Stimulated activated CD8-positive, alpha-beta memory T cell treated with anti-CD3 and anti-CD28 coated beads, Interleukin-4, amount 100 ng/mL, for 24 hours (primary cell): ENCODE results near the gene FTSJ1.

Experiments
- DNase-seq: peaks from one replicate; pipeline ENCODE4 v3.0.0-alpha.2; 2020; ENCODE audit warnings: low read depth

The FTSJ1 gene

DNA sequence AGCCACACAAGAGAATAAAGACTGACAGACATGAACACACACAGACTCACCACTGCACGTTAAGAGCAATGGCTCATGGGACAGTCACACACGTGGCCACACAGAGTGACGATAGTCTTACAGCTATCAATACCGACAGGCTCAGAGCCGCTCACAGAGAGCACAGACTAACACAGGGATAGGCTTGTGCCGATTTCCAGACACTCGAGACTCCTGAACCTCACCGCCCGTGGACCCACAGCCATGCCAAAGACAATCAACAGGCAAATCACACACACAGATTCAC lies 5.2 kb upstream of the FTSJ1 start:
- DNase-seq = no peak

DNA sequence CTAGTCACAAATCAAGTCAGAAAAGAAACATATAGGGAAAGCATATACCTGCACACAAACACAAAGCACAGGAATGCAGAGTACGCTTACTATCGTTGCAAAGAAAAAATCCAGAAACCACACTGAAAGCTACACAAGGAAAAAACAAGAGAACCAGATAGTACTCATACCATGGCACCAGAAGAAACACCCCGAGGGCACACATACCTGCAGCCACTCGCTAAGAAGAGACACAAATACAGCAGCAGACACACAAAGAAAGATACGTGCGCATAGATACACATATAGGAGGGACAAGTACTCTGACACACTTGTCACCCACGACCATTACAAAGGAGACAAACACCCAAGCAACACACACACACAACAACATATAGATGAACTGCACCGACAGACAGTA lies 4.5 kb upstream of the FTSJ1 start:
- DNase-seq = no peak

DNA sequence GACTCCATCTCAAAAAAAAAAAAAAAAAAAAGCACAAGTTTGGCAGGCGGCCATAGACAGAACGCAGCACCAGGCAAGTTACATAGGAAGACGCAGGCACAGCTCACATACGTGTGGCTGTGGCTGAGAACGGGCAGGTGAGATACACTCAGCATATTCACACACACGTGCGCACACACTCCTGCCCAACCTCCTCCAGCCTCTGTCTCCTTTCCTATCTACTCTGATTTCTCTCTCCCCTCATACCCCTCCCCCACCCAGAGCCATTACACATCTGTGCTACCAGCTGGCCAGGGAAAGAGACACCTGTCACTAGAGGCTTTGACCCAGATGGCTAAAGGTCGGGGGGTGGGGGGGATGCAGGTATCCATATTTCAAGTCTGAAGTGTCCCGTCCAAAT lies 3.8 kb upstream of the FTSJ1 start:
- no peak for DNase-seq

DNA sequence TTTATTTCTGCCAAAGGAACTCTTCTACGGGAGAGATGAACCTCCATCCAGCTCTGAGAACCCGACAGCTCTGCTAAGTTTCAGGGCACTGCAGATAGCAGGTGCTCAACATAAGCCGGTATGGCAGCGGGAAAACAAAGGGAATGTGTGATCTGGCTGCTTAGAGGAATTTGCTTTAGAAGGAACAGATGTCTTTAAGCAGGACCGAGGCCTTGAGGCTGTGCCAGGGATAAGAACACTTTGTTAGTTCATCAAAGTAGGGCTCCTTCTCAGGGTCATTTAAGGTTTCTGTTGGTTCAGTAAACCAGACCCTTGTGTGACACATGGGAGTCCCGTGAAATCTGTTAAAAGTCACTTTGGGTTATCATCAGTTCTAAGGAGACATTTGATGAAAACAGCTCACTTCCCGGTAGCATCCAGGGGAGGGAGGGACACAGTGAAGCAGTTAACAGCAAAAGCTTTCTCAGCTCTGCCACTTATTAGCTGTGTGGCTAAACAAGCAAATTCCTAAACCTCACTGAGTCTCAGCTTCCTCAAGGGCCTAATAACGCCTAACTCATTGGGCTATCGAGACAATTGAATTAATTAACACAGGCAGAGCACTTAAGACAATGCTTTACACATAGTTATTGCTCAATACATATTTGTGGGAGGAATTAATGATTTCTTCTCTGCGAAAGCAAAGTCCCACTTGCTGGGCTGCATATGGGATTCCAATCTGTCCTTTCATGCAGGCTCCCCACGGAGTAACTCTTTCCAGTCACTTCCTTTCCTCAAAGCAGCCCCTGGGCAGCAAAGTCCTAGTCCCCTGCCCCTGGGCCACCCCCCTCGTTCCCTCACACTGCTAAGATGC lies 2.9 kb upstream of the FTSJ1 start:
- no peak for DNase-seq

DNA sequence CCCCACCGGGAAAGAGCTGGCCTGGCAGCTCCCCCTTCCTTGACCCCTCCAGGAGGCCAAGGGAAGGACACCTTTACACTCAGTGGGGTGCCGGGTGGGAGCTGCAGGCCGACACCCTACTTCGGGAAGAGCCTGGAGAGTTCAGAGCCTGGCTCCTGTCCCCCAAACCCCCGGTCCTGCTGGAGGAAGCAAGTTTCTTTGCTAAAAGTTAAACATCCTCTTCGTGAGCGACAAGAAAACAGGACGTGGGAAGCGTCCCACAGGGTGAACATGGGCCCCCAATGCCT lies 2.4 kb upstream of the FTSJ1 start:
- no peak for DNase-seq

DNA sequence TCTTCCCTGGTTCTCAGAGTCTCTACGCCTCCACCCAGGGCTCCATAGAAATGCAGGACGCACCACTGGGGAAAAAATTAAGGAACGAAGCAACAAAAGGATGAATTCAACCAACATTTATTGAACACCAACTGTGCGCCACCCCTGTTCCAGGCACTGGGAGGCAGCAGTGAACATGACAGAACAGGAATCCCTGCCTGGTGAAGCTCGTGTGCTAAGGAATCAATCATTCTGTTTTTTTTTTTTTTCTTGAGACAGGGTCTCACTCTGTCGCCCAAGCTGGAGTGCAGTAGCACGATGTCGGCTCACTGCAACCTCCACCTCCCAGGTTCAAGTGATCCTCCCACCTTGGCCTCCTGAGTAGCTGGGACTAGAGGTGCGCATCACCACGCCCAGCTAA lies 1.9 kb upstream of the FTSJ1 start:
- no peak for DNase-seq

DNA sequence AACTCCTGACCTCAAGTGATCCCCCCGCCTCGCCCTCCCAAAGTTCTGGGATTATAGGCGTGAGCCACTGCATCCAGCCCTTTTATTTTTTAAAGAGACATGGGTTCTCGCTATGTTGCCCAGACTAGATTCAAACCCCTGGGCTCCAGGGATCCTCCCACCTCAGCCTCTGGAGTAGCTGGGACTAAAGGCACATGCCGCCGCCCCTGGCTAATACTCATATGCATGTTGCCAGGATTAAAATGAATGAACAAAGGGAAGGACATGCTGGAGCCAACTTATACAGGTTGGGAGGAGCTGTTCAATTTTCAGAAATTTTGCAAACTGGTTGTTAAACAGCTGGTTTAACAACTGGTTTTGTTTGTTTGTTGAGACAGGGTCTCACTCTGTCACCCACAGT lies 1.4 kb upstream of the FTSJ1 start:
- DNase-seq = no peak

DNA sequence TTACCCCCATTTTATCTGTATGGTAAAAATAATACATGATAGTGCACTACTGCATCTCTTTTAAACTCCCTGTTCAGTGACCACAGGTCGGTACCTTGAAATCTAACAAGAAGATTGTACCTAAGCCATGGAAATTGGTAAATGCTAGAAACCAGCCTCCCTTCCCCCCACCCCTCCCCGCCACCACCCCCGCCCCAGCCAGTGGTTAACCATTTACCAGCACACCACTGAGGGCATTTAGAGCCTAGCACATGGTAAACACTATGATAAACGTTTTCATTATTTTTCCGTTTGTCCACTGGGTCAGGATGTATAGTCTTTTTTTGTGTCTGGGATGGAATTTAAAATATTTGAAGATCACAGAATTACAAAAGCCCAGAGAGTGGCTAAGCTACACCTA lies 703 bp upstream of the FTSJ1 start:
- no peak for DNase-seq

DNA sequence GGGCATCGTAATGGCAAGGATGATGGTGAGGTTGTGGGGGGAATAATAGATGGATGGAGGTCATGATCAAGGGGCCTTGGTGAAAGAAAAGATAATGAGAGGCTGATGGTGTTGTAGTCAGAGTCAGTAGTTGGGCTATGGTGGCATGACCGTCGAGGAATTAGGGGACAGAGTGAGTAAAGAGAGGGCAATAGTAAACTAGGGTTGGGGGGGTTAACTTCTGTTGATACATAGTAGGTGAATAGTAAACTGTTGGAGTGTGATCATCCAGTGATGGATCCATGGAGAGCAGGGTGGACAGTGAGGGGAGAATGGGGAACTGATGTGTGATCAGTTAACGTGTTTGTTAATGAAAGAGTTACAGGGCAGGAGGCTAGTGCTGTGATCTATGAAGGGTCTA lies 920 bp downstream of the FTSJ1 start:
- DNase-seq = no peak

DNA sequence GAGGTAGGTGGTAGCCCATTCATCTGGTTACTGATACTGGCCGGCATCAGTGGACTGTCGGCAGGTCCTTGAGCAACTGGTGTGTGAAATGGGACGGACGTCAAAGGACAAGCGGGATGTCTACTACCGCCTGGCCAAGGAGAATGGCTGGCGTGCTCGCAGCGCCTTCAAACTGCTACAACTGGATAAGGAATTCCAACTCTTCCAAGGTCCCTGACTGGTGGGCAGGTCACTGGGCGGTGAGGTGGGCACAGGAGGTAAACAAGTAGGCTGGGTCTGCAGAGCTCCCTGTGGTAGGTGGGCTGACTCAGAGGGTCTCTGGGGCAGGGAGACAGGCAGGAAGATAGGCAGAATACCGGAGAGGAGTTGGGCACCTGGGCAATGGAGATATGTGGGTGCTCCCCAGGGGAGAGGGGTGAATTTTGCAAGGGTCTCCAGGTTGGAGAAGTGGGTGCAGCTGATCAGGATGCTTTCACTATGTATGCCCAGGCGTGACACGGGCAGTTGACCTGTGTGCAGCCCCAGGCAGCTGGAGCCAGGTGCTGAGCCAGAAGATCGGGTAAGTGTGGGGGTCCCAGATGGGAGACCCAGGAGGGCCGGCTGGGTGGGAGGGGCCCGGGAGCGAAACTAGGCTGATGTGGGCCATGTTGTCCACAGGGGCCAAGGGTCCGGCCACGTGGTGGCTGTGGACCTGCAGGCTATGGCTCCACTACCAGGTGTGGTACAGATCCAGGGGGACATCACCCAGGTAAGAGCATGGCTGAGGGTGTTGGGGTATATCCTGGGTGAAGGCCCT lies 2.2 kb downstream of the FTSJ1 start:
- no peak for DNase-seq

DNA sequence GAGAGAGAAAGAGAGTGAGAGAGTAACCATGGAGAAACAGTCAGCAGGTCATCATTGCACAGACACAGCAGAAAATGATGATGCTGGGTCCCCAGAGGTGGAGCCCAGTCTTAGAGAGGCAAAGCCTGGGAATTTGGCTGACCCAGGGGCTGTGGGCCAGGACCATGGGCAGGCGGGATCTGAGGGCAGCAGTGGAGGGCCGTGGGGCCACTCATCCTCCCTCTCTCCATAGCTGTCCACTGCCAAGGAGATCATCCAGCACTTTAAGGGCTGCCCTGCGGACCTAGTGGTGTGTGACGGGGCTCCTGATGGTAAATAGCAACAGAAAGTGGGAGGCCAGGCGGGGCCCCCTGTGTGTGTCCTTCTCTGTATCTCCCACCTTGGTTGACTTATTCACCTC lies 2.8 kb downstream of the FTSJ1 start:
- DNase-seq = no peak

DNA sequence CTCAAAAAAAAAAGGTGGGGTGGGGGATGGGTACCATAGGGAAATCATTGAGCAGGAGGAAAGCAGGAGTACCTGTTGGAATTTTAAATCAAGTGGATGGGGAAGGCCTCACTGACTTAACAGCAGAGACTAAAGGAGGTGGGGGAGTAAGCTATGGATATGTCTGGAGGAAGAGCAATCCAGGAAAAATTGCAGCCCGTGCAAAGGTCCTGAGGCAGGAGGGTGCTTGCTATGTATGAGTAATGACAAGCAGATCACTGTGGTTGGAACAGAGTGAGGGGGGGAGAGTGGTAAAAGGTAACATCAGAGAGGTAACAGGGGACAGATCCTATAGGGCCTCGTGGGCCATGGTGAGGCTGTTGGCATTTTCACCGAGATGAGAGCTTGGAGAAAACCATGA lies 4.1 kb downstream of the FTSJ1 start:
- DNase-seq = no peak

DNA sequence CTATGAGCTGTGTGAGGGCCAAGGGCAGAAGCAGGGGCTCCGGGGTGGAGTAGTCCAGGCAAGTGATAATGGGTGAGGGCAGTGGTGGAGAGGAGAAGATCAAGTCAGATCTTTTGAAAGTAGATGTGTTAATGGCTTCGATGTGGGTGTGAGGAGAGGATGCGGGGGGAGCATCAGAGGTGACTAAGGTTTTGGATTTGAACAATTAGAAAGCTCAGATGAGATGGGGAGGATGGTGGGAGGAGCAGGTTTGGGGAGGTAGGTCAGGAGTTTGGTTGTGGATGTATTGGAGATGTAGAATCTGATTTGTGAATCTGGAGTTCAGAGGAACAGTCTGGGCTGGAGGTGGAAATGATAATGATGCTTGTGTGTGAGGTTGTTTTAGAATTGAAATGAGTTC lies 4.6 kb downstream of the FTSJ1 start:
- no peak for DNase-seq

DNA sequence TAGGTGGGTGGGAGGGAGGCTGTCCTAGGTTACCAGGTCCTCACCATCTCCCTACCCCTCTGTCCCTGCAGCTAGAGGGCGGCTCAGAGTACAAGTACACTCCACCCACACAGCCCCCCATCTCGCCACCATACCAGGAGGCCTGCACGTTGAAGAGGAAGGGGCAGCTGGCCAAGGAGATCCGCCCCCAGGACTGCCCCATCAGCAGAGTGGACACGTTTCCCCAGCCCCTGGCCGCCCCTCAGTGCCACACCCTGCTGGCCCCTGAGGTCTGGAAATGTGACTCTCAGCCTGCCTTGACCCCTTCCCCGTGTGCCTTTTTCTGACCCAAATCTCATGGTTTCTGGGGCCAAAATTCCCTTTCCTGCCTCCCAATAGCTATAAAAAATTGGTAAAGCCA lies 6.5 kb downstream of the FTSJ1 start:
- no peak for DNase-seq

DNA sequence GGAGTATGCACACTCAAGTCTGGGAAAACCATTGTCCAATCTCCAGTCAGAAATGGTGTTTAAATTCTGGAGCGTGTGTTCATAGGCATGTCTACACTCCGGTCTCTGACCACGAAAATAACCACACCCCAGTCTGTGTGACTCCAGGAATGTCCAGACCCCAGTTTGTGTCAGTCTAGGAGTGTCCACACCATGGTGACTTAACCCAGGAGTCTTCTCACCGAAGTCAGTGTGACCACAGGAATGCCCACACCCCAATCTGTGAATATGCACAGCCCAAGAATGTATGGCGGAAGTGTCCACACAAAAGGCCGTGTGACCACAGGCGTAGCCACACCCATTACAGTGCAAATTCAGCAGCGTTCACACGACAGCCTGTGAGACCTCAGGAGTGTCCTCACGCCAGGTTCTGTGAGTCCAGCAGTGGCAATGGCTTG lies 11.4 kb downstream of the FTSJ1 start:
- no peak for DNase-seq

DNA sequence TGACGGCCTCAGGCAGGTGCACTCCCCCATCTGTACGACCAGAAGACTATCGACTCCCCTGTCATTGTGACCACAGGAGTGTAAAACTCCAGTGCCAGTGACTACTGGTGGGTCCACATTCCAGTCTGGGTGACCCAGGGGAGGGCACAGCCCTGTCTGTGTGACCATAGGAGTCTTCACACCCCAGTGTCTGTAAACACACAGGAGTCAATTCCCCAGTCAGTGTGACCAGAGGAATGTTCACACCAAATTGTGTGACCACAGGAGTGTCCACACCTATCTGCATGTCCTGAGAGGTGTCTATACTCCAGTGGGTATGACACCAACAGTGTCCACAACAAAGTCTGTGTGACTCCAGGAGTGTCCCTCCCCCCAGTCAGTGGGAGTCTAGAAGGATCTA lies 12.0 kb downstream of the FTSJ1 start:
- no peak for DNase-seq

DNA sequence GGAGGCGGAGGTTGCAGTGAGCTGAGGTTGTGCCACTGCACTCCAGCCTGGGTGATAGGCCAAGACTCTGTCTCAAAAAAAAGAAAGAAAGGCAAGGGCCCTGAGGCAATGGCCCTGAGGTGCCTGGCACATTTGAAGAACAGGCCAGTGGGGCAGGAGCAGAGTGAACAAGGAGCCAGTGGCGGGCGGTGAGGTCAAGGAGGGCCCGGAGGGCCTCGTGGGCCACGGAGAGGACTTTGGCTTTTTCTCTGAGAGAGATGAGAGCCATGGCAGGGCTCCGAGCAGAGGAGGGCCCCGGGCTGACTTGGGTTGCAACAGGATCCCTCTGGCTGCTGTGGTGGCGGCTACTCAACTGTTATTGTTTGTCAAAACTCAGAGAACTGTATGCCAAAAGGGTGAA lies 13.3 kb downstream of the FTSJ1 start:
- no peak for DNase-seq

DNA sequence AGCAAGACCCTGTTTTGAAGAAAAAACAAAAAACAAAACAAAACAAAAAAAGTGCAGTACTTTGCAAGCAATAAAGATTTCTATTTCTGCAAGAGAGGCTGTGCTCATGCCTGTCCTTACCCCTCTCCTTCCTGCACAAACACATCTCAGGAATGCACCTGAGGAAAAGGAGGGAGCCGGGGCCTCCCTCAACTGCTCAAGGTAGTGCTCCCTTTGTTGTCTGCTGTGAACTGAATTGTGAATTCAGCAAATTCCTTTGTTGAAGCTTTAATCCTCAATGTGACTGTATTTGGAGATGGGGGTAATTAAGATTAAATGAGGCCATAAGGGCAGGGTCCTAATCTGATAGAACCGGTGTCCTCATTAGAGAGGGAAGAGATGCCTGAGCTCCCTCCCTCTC lies 13.9 kb downstream of the FTSJ1 start:
- DNase-seq = no peak

DNA sequence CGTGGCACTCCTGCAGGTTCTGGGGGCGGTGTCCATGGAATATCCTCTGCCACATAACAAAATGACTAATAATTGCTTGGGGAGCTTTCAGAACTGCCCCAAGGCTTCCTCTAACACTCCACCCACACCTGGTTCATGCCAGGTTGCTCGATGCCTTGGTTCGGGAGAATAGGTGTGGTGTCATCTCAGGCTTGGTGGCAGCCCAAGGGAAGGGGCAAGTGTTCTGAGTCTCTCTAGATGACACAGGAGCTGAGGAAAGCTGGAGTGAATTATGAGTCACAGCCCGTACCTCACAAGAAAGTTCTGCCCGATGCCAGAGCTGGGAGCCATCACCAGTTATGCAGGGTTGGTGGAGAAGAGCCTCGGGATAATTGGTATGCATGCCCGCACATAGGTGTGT lies 14.7 kb downstream of the FTSJ1 start:
- no peak for DNase-seq

DNA sequence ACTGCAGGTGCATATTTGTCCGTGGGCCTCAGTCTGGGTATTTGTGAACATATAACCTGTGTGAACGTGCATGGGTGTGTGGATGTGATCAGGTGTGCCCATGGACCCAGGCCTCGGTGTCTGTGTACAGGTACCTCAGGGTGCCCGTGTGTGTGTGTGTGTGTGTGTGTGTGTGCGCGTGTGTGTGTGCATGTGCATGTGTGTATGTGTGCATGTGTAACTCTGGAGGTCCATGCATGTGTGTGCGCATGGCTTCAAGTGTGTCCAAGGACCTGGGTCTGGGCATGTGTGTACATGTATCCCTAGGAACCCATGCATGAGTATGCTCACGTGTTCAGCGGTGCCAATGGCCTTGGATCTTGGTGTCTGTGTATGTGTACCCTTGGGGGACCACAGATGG lies 15.8 kb downstream of the FTSJ1 start:
- DNase-seq = no peak

DNA sequence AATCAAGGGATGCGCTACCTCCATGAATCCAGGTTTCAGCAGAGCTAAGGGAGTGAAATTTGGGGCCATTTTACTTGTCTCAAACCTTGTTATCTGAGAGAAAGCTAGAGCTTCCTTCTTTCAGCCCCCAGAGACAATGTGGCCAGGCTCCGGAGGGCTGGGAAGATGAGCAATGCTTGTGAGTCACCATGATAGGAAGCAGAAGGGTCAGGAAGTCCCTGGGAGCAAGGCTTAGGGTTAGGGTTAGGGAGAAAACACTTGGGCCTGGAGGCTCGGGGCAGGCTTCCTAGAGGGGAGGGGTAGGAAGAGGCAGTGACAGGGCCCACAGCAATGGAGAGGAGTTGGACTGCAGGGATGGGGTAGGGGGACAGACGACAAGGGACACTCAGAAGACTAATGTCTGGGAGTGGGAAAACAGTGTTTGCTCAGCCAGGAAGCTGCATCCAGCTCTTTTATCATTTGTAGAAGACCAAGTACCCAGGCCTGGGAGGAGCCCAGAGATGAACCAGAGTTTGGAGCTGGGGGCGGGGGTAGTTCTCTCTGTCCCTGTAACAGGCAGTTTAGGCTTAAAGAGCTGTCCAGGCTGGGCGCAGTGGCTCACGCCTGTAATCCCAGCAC lies 16.4 kb downstream of the FTSJ1 start:
- no peak for DNase-seq

DNA sequence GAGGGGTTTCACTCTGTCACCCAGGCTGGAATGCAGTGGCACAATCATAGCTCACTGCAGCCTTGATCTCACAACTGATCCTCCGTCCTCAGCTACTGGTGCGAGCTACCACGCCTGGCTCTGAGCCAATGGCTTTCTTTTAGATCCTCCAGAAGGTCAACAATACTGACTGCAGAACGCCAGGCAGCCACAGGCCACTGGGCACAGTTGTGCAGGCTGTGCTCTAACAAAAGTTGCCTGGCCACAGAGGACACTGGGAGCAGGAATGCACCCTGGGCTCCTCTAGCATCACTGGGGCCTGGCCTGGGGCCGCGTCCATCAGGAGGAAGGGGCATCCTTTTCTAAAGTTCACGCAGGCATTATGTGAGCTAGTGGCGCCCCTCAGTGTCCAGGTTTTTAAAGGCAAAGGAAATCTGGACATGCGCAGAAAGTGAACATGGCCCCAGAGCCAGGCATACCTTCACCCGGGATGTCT lies 17.9 kb downstream of the FTSJ1 start:
- no peak for DNase-seq

DNA sequence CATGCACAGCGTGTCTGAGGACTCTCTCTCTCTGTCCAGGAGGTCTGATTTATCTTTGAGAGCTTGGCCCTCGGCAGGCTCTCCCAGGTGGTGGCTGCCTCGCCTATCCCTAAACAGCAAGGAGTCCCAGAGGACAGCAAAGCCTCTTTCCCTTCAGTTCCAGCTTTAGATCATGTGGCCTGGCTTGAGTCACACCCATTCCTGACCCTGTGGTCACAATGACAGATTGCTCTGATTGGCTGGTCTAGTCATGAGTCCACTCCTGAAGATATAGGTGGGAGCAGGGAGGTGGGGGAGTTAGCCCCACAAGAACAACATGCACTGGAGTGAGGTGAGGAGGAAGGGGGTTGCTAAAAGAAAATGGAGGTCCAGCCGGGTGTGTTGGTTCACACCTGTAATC lies 20.7 kb downstream of the FTSJ1 start:
- DNase-seq = no peak

DNA sequence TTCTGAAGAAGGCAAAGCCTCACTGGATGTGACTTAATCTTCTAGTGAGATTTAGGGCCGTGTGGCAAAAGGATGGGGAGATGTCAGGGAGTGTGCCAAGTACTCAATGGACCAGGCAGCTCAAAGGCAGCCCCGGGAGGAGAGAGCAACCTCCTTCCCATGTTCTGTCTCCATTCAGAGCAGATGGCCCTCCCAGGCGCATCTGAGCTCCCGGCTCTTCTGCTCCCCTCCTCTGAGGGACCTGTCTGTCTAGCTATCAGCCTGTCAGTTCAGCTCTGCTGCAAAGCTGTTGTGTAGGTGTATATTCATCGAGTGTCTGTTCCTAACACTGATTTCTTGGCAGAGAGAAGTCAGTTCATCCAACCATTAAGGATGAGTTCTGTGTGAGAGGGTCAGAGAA lies 21.9 kb downstream of the FTSJ1 start:
- no peak for DNase-seq
